Duodenal mucosa (tissue), 2 donors: ENCODE measurements around the gene CFTR.

Source experiments
- H3K27ac ChIP-seq: one replicate; pipeline ENCODE4 v1.7.0; 2013; ENCODE audit warnings: low read depth, low read length
- H3K27me3 ChIP-seq, 2 donors: one replicate each; pipeline ENCODE4 v1.7.0; 2013; ENCODE audit warnings: low read length in 2 of 2, control low read depth in 1 of 2; ENCODE audit not compliant: insufficient read depth in 2 of 2, control insufficient read depth in 1 of 2
- H3K36me3 ChIP-seq, 2 donors: one replicate each; pipeline ENCODE4 v1.7.0; 2013; ENCODE audit warnings: low read length in 2 of 2, control low read depth in 1 of 2; ENCODE audit not compliant: insufficient read depth in 2 of 2, control insufficient read depth in 1 of 2
- H3K4me1 ChIP-seq, 2 donors: one replicate each; pipeline ENCODE4 v1.7.0; 2013; ENCODE audit warnings: low read length in 2 of 2, control low read depth in 1 of 2; ENCODE audit not compliant: insufficient read depth in 2 of 2, control insufficient read depth in 1 of 2
- H3K4me3 ChIP-seq, 2 donors: one replicate each; pipeline ENCODE4 v1.7.0; 2013; ENCODE audit warnings: low read length in 2 of 2, low read depth in 1 of 2
- H3K9ac ChIP-seq, 2 donors: one replicate each; pipeline ENCODE4 v1.7.0; 2013; ENCODE audit warnings: low read length in 2 of 2, low read depth in 1 of 2
- H3K9me3 ChIP-seq, 2 donors: one replicate each; pipeline ENCODE4 v1.7.0; 2013; ENCODE audit warnings: low read length in 2 of 2, control low read depth in 1 of 2; ENCODE audit not compliant: control insufficient read depth in 1 of 2

The CFTR gene

DNA sequence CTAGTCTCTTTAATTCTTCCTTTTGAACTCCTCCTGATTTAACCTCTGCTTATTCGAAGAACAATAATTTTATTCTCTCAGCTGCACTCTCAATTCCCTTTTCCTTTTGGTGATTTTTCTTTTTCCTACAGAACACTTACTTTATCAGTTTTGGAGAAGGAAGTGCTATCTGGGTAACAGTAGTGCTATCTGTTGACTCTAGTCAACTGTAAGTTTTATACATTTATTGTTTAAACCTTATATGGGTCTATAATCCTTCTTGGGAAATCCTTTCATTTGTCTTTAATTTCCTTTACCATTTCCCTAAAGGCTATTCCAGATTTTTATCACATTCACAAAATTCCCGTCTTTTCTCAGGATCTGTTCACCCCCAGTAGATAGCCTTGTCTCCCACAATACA, 64.2 kb downstream of the CFTR start:
- H3K4me1 ChIP-seq = no peaks in the 10 kb centered on the region
- no peak overlapping the region for H3K4me3 ChIP-seq
- H3K27me3 ChIP-seq = no peaks in the 10 kb centered on the region
- H3K27ac ChIP-seq = no peak overlapping the region
- H3K9ac ChIP-seq = no peak overlapping the region
- no peaks in the 10 kb centered on the region for H3K9me3 ChIP-seq
- H3K36me3 ChIP-seq = peaks cover 0 to 42% of the 10 kb centered on the region in 2 donors

DNA sequence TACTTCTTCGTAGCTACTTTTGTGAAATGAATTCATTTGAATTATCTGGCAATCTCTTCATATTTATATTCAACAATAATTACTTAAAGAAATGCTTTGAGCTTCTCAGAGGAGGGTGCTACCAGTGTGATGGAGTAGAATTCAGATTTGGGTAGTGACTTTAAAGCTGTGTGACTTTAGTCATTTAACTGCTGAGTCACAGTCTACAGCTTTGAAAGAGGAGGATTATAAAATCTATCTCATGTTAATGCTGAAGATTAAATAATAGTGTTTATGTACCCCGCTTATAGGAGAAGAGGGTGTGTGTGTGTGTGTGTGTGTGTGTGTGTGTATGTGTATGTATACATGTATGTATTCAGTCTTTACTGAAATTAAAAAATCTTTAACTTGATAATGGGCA, 68.2 kb downstream of the CFTR start:
- Histone ChIP-seq H3K27ac (no peak overlapping the region), H3K9me3 (no peaks in the 10 kb centered on the region), H3K27me3 (no peaks in the 10 kb centered on the region), H3K36me3 (peaks cover 0 to 32% of the 10 kb centered on the region in 2 donors), H3K9ac (no peak overlapping the region), H3K4me1 (no peaks in the 10 kb centered on the region), H3K4me3 (no peak overlapping the region)

DNA sequence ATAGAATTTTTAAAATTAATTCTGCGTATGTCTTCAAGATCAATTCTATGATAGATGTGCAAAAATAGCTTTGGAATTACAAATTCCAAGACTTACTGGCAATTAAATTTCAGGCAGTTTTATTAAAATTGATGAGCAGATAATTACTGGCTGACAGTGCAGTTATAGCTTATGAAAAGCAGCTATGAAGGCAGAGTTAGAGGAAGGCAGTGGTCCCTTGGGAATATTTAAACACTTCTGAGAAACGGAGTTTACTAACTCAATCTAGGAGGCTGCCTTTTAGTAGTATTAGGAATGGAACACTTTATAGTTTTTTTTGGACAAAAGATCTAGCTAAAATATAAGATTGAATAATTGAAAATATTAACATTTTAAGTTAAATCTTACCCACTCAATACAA, 70.8 kb downstream of the CFTR start:
- no peaks in the 10 kb centered on the region for H3K9me3 ChIP-seq
- peaks cover 0 to 19% of the 10 kb centered on the region in 2 donors for H3K36me3 ChIP-seq
- H3K4me1 ChIP-seq = no peaks in the 10 kb centered on the region
- no peaks in the 10 kb centered on the region for H3K27me3 ChIP-seq
- no peak overlapping the region for H3K27ac ChIP-seq
- no peak overlapping the region for H3K9ac ChIP-seq
- H3K4me3 ChIP-seq = no peak overlapping the region

DNA sequence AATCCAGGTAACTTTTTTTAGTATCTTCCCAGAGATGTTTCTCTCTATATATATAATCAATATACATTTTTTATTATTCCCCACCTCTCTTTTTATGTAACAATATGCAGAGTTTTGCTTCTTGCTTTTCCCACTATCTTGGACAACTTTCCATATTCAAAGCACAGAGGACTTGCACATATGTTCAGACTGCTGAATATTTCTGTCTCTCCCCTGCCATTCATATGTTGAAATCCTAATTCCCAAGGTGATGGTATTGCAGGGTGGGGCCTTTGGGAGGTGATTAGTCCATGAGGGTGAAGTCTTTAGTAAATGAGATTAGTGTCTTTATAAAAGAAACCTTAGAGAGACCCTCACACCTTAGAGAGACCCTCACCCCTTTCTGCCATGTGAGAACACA, 72.8 kb downstream of the CFTR start:
- no peak overlapping the region for H3K4me3 ChIP-seq
- no peaks in the 10 kb centered on the region for H3K9me3 ChIP-seq
- peaks cover 0 to 16% of the 10 kb centered on the region in 2 donors for H3K36me3 ChIP-seq
- no peaks in the 10 kb centered on the region for H3K4me1 ChIP-seq
- no peaks in the 10 kb centered on the region for H3K27me3 ChIP-seq
- no peak overlapping the region for H3K9ac ChIP-seq
- H3K27ac ChIP-seq = no peak overlapping the region

DNA sequence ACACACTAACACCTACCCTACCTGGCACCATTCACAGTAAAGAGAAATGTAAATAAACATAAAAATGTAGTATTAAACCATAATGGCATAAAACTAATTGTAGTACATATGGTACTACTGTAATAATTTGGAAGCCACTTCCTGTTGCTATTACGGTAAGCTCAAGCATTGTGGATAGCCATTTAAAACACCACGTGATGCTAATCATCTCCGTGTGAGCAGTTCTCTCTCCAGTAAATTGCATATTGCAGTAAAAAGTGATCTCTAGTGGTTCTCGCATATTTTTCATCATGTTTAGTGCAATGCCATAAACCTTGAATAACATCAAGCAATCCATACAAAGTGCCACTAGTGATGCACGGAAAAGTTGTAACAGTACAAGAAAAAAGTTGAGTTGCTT, 75.4 kb downstream of the CFTR start:
- H3K4me1 ChIP-seq = no peaks in the 10 kb centered on the region

DNA sequence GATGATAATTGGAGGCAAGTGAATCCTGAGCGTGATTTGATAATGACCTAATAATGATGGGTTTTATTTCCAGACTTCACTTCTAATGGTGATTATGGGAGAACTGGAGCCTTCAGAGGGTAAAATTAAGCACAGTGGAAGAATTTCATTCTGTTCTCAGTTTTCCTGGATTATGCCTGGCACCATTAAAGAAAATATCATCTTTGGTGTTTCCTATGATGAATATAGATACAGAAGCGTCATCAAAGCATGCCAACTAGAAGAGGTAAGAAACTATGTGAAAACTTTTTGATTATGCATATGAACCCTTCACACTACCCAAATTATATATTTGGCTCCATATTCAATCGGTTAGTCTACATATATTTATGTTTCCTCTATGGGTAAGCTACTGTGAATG, 79.6 kb downstream of the CFTR start:
- H3K9me3 ChIP-seq = no peaks in the 10 kb centered on the region
- H3K9ac ChIP-seq = no peak overlapping the region
- H3K27ac ChIP-seq = no peak overlapping the region
- no peaks in the 10 kb centered on the region for H3K4me1 ChIP-seq
- peaks cover 0 to 8% of the 10 kb centered on the region in 2 donors for H3K36me3 ChIP-seq
- no peak overlapping the region for H3K4me3 ChIP-seq
- H3K27me3 ChIP-seq = no peaks in the 10 kb centered on the region

More for the DNA sequence above, 75.4 kb downstream of the CFTR start:
- Histone ChIP-seq H3K4me3 (no peak overlapping the region), H3K27ac (no peak overlapping the region), H3K9ac (no peak overlapping the region), H3K9me3 (no peaks in the 10 kb centered on the region), H3K27me3 (no peaks in the 10 kb centered on the region), H3K36me3 (peaks cover 0 to 19% of the 10 kb centered on the region in 2 donors)

DNA sequence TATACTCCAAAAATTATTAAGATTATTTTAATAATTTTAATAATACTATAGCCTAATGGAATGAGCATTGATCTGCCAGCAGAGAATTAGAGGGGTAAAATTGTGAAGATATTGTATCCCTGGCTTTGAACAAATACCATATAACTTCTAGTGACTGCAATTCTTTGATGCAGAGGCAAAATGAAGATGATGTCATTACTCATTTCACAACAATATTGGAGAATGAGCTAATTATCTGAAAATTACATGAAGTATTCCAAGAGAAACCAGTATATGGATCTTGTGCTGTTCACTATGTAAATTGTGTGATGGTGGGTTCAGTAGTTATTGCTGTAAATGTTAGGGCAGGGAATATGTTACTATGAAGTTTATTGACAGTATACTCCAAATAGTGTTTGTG, 80.2 kb downstream of the CFTR start:
- Histone ChIP-seq H3K27me3 (no peaks in the 10 kb centered on the region), H3K4me1 (peaks cover 0 to under 1% of the 10 kb centered on the region in 2 donors), H3K36me3 (peaks cover 0 to 8% of the 10 kb centered on the region in 2 donors), H3K9ac (no peak overlapping the region), H3K4me3 (no peak overlapping the region), H3K9me3 (no peaks in the 10 kb centered on the region), H3K27ac (no peak overlapping the region)

DNA sequence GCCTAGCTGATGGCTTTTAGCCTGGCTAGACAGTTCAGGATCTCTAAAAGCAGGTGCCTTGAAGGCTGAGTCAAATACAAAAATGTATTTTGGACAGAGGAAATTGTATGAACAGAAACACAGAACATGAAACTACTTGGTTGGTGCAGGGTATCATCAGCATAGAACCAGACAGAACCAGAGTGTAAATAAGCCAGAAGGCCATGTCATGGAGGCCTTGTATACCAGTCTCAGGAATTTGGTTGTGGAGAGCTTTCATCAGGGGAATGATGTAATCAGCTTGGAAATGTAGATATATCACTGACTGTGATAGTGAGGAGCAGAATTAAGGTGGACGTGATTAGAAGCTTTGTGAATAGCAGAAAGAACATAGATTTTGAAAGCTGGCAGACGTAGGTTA, 82.9 kb downstream of the CFTR start:
- Histone ChIP-seq H3K4me1 (peaks cover 0 to 22% of the 10 kb centered on the region in 2 donors), H3K9me3 (no peaks in the 10 kb centered on the region), H3K9ac (no peak overlapping the region), H3K4me3 (no peak overlapping the region), H3K27ac (no peak overlapping the region), H3K27me3 (no peaks in the 10 kb centered on the region), H3K36me3 (peaks cover 0 to 4% of the 10 kb centered on the region in 2 donors)

DNA sequence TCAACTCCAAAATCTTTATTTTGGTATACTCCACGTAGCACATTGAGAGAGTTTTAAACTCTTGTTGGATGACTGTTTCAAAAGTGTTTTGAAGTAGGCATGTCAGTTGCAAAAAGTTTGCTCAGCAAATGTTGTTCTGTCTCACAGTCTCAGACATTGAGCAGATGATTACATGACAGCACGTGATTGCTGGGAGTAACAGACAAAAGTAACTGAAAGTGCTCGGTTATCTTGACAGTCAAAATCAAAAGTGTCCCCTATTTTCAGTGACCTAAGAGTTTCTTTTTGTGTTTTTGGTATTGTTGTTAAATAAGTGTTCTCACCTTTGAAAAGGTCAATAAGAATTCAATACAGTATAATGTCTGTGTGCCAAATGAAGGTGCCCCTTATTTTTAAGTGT, 84.3 kb downstream of the CFTR start:
- Histone ChIP-seq H3K9me3 (no peaks in the 10 kb centered on the region), H3K9ac (no peak overlapping the region), H3K27me3 (no peaks in the 10 kb centered on the region), H3K4me3 (no peak overlapping the region), H3K36me3 (peaks cover 0 to 3% of the 10 kb centered on the region in 2 donors), H3K27ac (no peak overlapping the region), H3K4me1 (peaks cover 0 to 22% of the 10 kb centered on the region in 2 donors)

DNA sequence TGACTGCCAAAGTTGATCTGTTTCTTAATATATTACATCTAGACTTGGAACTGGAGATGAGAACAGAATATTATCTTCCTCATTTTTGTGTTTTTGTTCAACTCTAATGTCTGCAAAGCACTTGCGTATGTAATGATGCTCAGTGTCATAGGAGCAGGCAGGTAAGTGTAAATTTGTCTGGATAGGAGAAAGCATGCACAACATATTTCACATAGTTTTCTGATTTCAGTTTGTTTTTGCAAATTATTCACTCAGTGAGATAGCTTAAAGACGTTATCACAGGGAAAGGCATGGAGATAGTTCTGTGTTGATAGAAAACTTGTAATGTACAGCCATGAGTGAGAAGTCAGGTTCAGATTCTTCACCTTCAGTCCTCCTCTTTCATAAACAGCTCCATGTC, 84.8 kb downstream of the CFTR start:
- Histone ChIP-seq H3K27ac (no peak overlapping the region), H3K4me3 (no peak overlapping the region), H3K9me3 (no peaks in the 10 kb centered on the region), H3K36me3 (no peaks in the 10 kb centered on the region), H3K4me1 (peaks cover 0 to 22% of the 10 kb centered on the region in 2 donors), H3K27me3 (no peaks in the 10 kb centered on the region), H3K9ac (no peak overlapping the region)

DNA sequence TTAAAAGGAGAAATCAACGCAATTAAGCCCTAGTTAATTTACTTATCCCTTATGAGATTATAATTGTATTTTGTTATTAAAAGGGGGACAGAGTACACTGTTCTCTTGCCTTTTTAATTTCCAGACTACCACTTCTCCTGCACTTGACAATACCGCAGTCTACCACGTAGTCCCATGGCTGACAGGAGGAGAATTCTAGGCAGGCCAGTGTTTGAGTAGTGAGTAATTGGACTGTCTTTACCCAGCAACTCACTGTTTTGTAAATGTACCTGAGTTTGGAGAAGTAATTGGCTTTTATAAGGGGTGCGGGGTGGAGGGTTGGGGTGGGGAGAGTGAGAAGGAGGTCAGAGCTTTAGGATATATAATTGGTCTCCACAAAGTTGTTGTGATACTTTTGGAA, 85.4 kb downstream of the CFTR start:
- no peaks in the 10 kb centered on the region for H3K36me3 ChIP-seq
- H3K4me3 ChIP-seq = no peak overlapping the region
- H3K9ac ChIP-seq = no peak overlapping the region
- H3K4me1 ChIP-seq = peaks cover 0 to 22% of the 10 kb centered on the region in 2 donors
- no peaks in the 10 kb centered on the region for H3K9me3 ChIP-seq
- H3K27me3 ChIP-seq = no peaks in the 10 kb centered on the region
- H3K27ac ChIP-seq = no peak overlapping the region
